UCSD-AML1 (cell line): ENCODE results near the gene MATN1.

Experiments
- DNase-seq: peaks from one replicate; lab custom pipeline; 2025; ENCODE audit not compliant: unreplicated experiment; lab: John Stamatoyannopoulos, UW

MATN1 gene

DNA sequence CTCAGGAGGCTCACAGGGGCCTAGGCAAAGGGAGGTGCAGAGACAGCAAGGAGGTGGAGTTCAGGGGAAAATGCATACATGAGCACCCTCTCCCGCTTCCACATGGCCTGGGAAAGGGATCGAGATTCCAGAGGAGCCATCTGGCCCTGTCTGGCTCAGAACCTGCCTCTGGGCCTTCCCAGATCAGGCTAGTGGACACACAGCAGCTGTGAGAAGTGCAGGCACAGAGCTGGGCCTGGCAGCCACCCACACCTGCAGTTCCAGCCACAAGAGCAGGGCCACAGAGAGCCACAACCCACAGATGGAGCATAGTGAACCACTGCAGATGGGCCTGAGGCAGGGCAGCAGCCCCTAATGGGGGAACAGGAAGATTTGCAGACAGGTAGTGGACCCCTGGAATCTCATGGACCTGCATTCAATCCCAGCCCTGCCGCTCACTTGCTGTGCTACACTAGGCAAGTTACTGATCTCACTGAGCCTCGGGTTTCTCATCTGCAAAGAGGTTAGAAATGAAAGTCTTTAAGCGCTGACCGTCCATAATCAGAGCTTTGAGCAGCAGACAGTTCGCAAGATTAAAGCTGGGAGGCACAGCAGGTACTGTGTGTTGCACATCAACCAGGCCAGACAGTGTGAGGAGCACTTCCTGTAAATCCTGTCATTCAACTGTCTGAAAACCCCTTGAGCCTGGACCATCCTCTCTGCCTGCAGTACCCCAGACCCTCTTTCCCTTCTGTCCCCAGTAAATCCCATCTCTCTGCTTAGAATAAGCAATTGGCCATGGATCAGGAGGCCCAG, 58.0 kb downstream of the MATN1 start:
- DNase-seq = no peak

DNA sequence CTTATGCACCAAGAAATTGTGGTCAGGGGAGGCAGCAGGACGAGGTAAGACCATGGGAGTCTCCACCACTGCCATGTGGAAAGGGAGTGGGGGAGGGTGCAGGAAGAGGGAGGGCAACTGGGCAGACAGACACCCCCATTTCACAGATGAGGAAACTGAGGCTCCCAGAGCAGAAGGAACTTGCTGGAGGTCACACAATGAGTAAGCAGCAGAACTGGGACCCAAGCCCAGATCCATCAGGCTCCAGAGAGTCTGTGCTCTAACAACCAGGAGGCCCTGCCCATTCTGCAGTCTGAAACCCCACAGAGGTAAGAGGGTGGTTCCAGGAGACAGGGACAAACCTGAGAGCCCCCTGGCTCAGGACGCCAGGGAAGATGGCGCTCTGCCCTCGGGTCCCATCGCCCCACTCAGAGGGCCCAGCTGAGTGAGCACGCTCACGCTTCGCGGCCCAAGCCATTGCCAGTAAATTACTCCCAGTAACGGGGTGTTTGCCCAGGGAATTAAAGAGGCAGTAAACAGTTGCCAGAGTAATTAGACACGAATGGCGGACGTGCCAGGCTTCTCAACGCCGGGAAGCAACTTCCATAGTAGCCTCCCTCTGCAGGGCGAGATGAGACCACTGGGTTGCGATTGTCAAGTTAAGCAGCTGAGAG, 59.2 kb downstream of the MATN1 start:
- DNase-seq = no peak

DNA sequence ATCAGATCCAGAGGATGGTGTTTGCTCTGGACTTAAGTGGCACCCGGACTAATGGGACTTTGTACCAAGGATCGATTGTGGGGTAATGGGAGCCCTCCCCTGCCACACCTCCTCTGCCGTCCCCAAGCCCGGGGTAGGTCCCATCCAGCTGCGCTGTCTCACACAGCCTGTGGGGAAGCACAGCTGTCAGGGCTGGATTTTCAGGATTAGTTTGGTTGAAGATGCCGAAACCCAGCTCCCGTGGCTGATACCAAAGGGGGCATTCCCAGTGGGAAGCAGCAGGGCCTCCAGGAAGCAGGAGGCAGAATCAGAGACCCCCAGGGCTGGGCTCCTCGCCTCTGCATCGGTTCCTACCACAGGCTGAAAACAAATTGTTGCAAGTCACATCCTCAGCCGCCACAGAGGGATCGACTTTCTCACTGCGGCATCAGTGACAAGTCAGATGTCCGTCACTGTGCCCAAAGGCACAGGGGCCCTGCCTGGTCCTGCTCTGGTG, 59.7 kb downstream of the MATN1 start:
- no peak for DNase-seq

DNA sequence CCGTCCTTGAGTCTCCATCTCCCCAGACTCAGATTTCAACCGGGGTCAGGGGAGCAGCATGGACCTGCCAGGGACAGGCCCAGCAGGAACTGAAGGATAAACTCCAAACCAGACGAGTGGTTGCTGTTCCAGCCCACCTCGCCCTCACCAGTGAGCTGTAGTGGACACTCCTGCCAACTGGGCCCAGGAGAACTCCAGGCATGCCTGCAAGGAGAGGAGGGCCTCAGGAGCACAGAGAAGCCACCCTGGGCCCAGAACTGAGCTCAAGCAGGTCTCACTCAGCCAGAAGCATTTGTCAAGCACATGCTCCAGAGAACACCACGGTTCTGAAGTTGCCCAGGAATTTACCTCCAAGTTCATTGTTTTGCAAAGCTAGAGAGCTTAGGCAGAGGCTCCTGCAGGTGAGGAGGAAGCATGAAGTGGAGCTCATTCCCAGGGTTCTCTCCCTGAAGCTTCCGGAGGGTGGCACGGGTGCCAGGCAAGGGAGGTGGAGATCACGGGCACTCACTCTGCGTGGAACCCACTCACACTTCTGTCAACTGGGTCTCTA, 61.0 kb downstream of the MATN1 start:
- DNase-seq = no peak

DNA sequence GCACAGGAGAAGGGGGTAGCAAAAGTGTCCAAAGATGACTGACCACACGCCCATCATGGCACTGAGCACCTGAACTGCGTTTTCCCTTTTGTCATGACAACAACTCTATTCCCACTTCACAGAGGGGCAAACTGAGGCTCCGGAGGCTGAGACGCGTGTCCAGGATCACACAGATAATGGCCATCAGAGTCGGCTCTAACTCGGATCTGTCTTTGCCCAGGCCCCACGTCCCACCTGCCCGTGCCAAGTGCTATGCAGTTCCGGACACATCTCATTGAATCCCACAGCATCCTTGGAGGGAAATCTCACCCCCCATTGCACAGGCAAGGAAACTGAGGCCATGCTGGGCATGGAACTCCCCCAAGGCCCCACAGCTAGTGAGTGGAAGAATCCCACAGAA, 62.1 kb downstream of the MATN1 start:
- DNase-seq = no peak
